SU-DHL-6 (cell line): ENCODE data around the gene SYF2.

Source experiments
- H2AFZ ChIP-seq: fragments of 200-600 bp; sonication (generic); 2 replicates; pipeline ENCODE4 v1.6.1; 2014; ENCODE audit warnings: low read depth, mild to moderate bottlenecking, moderate library complexity, mixed read lengths, antibody characterized with exemption, low read length; ENCODE audit not compliant: severe bottlenecking
- H3F3A ChIP-seq: fragments of 200-600 bp; shearing (Covaris generic); 2 replicates; pipeline ENCODE4 v1.6.0; 2016; ENCODE audit warnings: antibody characterized with exemption, mild to moderate bottlenecking; ENCODE audit not compliant: insufficient read depth
- H3K27ac ChIP-seq: fragments of 200-600 bp; sonication (generic); 2 replicates; pipeline ENCODE4 v1.5.1; 2016; ENCODE audit warnings: low read depth, mild to moderate bottlenecking, low read length, moderate library complexity, mixed read lengths
- H3K27me3 ChIP-seq: fragments of 200-600 bp; sonication (generic), shearing (Covaris generic); 2 replicates; pipeline ENCODE4 v1.6.0; 2014; ENCODE audit warnings: mild to moderate bottlenecking, low read length
- H3K36me3 ChIP-seq: fragments of 200-600 bp; sonication (generic); 2 replicates; pipeline ENCODE4 v1.6.1; 2014; ENCODE audit warnings: mild to moderate bottlenecking, low read length, mixed read lengths
- H3K4me2 ChIP-seq: fragments of 300-600, 200-600 bp; shearing (Covaris generic), sonication (generic); 2 replicates; pipeline ENCODE4 v1.6.0; 2014; ENCODE audit warnings: low read length, low read depth, mild to moderate bottlenecking; ENCODE audit not compliant: poor library complexity, severe bottlenecking
- H3K4me3 ChIP-seq: fragments of 200-600 bp; sonication (generic); 2 replicates; pipeline ENCODE4 v1.5.1; 2014; ENCODE audit warnings: antibody characterized with exemption, low read length, mild to moderate bottlenecking, mixed read lengths; ENCODE audit not compliant: insufficient read depth, poor library complexity, severe bottlenecking
- H3K79me2 ChIP-seq: fragments of 200-600 bp; sonication (generic); 2 replicates; pipeline ENCODE4 v1.6.1; 2014; ENCODE audit warnings: mild to moderate bottlenecking, low read length, moderate library complexity; ENCODE audit not compliant: insufficient read depth
- H3K9ac ChIP-seq: fragments of 200-600 bp; sonication (generic); 2 replicates; pipeline ENCODE4 v1.7.0; 2014; ENCODE audit warnings: mild to moderate bottlenecking, low read length
- H3K9me2 ChIP-seq: fragments of 200-600 bp; sonication (generic); replicated peaks from 2 replicates; pipeline ENCODE4 v1.6.1; 2014; ENCODE audit warnings: low read length; ENCODE audit not compliant: insufficient read depth
- H3K9me3 ChIP-seq: fragments of 200-600 bp; sonication (generic); 2 replicates; pipeline ENCODE4 v1.6.1; 2014; ENCODE audit warnings: low read length, mixed read lengths; ENCODE audit not compliant: insufficient read depth
- H4K20me1 ChIP-seq: fragments of 200-600 bp; sonication (generic); 2 replicates; pipeline ENCODE4 v1.6.1; 2014; ENCODE audit warnings: low read depth, mild to moderate bottlenecking, antibody characterized with exemption, low read length, moderate library complexity, mixed read lengths
- EZH2phosphoT487 ChIP-seq: fragments of 200-600 bp; sonication (generic), shearing (Covaris generic); conservative IDR thresholded peaks from 2 replicates; pipeline ENCODE4 v1.6.1; 2018; ENCODE audit warnings: mild to moderate bottlenecking, antibody characterized with exemption, low read length, moderate library complexity, mixed read lengths
- TF ChIP-seq, protein P1 (sequence below): fragments of 200-600 bp; sonication (generic); IDR thresholded peaks from one replicate; pipeline ENCODE4 v1.5.1; 2017; ENCODE audit warnings: antibody characterized with exemption, mild to moderate bottlenecking, low read length, moderate library complexity; ENCODE audit not compliant: insufficient read depth, poor library complexity, severe bottlenecking

Gene SYF2

DNA sequence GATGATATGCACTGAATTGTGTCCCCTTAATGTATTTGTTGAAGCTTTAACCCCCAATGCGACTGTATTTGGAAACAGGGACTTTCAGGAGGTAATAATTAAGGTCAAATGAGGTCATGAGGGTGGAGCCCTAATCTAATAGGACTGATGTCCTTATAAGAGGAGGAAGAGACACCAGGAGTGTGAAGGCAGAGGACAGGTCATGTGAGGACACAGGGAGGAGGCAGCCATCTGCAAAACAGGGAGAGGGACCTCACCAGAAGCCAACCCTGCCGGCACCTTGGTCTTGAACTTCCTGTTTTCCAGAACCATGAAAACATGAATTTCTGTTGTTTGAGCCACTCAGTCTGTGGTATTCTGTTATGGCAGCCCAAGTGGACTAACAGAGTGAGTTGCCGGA, 15.3 kb downstream of the SYF2 start:
- Histone ChIP-seq H3K9me2 (no peaks in the 10 kb centered on the region), H3K27ac (no peak overlapping the region), H3K9ac (no peak overlapping the region), H3K4me3 (no peak overlapping the region), H2AFZ (no peak overlapping the region), H3K9me3 (no peaks in the 10 kb centered on the region), H3K79me2 (no peaks in the 10 kb centered on the region), H3K4me2 (no peak overlapping the region), H3F3A (no peaks in the 10 kb centered on the region), H4K20me1 (no peaks in the 10 kb centered on the region), H3K36me3 (peaks cover 7% of the 10 kb centered on the region; the same call in 1 of the 2 replicates), H3K27me3 (no peaks in the 10 kb centered on the region)
- TF ChIP-seq, protein P1, sequence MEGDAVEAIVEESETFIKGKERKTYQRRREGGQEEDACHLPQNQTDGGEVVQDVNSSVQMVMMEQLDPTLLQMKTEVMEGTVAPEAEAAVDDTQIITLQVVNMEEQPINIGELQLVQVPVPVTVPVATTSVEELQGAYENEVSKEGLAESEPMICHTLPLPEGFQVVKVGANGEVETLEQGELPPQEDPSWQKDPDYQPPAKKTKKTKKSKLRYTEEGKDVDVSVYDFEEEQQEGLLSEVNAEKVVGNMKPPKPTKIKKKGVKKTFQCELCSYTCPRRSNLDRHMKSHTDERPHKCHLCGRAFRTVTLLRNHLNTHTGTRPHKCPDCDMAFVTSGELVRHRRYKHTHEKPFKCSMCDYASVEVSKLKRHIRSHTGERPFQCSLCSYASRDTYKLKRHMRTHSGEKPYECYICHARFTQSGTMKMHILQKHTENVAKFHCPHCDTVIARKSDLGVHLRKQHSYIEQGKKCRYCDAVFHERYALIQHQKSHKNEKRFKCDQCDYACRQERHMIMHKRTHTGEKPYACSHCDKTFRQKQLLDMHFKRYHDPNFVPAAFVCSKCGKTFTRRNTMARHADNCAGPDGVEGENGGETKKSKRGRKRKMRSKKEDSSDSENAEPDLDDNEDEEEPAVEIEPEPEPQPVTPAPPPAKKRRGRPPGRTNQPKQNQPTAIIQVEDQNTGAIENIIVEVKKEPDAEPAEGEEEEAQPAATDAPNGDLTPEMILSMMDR, result no peak
- TF ChIP-seq EZH2phosphoT487, result no peak

DNA sequence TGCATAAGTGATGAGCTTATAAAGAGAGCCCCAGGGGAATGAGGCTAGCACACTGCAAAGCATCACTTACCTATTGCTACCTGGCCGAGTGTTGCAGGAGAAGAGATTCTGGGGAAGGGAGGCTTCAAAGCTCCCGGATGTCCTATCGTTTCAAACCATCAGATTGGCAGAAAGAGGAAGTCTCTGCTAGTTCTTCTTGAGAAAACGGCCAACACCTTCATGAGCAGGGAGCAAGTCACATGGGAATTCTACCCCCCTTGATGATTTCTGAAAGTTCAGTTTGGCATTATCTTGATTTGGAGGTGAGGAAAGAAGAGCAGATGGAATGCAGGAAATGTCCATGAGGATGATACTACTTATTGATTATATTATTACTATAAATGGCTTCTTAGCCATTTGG, 16.2 kb downstream of the SYF2 start:
- H3K27ac ChIP-seq, result no peak overlapping the region
- H3K79me2 ChIP-seq, result no peaks in the 10 kb centered on the region
- H4K20me1 ChIP-seq, result no peaks in the 10 kb centered on the region
- no peaks in the 10 kb centered on the region for H3K27me3 ChIP-seq
- no peak overlapping the region for H3K4me2 ChIP-seq
- no peak for TF ChIP-seq EZH2phosphoT487
- TF ChIP-seq, protein P1, result no peak
- no peaks in the 10 kb centered on the region for H3K9me3 ChIP-seq
- H3F3A ChIP-seq, result no peaks in the 10 kb centered on the region
- no peaks in the 10 kb centered on the region for H3K9me2 ChIP-seq
- no peak overlapping the region for H3K9ac ChIP-seq
- peaks cover under 1% of the 10 kb centered on the region; the same call in 1 of the 2 replicates for H3K36me3 ChIP-seq
- no peak overlapping the region for H3K4me3 ChIP-seq
- H2AFZ ChIP-seq, result no peak overlapping the region

DNA sequence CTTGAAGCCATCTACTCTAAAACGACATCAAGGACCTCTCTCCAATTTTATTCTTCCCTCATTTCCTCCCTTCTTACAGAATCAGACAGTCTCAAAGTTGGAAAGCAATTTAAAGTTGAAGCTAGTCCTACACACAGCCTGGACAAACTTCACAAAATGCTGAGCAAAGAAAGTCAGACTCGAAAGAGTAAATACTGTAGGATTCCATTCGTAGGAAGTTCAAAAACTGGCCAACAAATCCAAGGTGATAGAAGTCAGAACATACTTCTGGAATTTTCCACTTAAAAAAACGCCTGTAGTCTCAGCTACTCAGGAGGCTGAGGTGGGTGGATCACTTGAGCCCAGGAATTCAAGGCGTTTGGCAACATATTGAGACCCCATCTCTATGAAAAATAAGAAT, 19.6 kb downstream of the SYF2 start:
- Histone ChIP-seq H3K27ac (no peak overlapping the region), H3K27me3 (no peaks in the 10 kb centered on the region), H2AFZ (no peak overlapping the region), H3F3A (no peaks in the 10 kb centered on the region), H3K36me3 (no peaks in the 10 kb centered on the region), H3K9me3 (no peaks in the 10 kb centered on the region), H3K4me2 (no peak overlapping the region), H3K4me3 (no peak overlapping the region), H4K20me1 (no peaks in the 10 kb centered on the region), H3K9me2 (no peaks in the 10 kb centered on the region), H3K79me2 (no peaks in the 10 kb centered on the region), H3K9ac (no peak overlapping the region)
- no peak for TF ChIP-seq EZH2phosphoT487
- TF ChIP-seq, protein P1, result no peak

DNA sequence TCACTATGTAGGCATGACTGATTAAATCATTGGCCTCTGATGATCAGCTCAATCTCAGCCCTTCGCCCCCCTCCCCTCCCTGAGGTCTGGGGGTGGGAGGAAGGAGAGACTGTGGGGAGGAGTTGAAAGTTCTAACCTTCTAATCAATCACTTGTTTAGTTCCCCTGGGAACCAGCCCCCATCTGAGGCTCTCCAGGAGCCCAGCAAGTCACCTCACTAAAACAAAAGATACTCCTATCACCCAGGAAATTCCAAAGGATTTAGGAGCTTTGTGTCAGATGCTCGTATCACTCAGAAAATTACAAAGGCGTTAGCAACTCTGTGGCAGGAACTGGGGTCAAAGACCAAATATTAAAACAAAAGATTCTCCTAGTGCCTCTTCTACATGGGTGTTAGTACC, 21.6 kb downstream of the SYF2 start:
- H3K27me3 ChIP-seq, result no peaks in the 10 kb centered on the region
- no peak for TF ChIP-seq EZH2phosphoT487
- TF ChIP-seq, protein P1, result no peak
- H3K36me3 ChIP-seq, result no peaks in the 10 kb centered on the region
- H3K27ac ChIP-seq, result no peak overlapping the region
- H3K9me3 ChIP-seq, result no peaks in the 10 kb centered on the region
- no peaks in the 10 kb centered on the region for H4K20me1 ChIP-seq
- no peak overlapping the region for H3K9ac ChIP-seq
- no peaks in the 10 kb centered on the region for H3F3A ChIP-seq
- no peak overlapping the region for H3K4me2 ChIP-seq
- H3K9me2 ChIP-seq, result no peaks in the 10 kb centered on the region
- no peaks in the 10 kb centered on the region for H3K79me2 ChIP-seq
- no peak overlapping the region for H2AFZ ChIP-seq
- no peak overlapping the region for H3K4me3 ChIP-seq
